H1 (cell line): ENCODE data around the gene GRK3.

Source experiments
- CEBPB ChIP-seq: IDR thresholded peaks from 2 replicates; pipeline ENCODE4 v1.6.1; 2012; ENCODE audit warnings: low read depth, low read length
- CTCF ChIP-seq, 3 experiments: IDR thresholded peaks; 1 replicate in 2 of 3; 2 replicates in 1 of 3; pipeline versions ENCODE4 v1.5.1 to v1.6.1; 2011; ENCODE audit warnings: low read length in 3 of 3, mild to moderate bottlenecking in 3 of 3, inconsistent platforms in 2 of 3, low read depth in 1 of 3, moderate library complexity in 1 of 3; ENCODE audit not compliant: insufficient read depth in 1 of 3; ENCODE audit errors: control extremely low read depth in 1 of 3
- EP300 ChIP-seq, 2 experiments: IDR thresholded peaks; 1 replicate in 1 of 2; 2 replicates in 1 of 2; pipeline ENCODE4 v1.6.1; 2011 to 2012; ENCODE audit warnings: low read depth in 2 of 2, low read length in 2 of 2, mild to moderate bottlenecking in 2 of 2, borderline replicate concordance in 1 of 2, inconsistent platforms in 1 of 2, moderate library complexity in 1 of 2
- GTF2F1 ChIP-seq: IDR thresholded peaks from 2 replicates; pipeline ENCODE4 v1.6.1; 2012; ENCODE audit warnings: low read depth, low read length, improper control_type of control experiment, borderline replicate concordance
- HDAC2 ChIP-seq, 2 experiments: fragments of 300-600 bp in 1 of 2; sonication (generic) in 1 of 2; IDR thresholded peaks; 2 replicates each; pipeline ENCODE4 v1.6.1; 2011 to 2012; ENCODE audit warnings: low read depth in 2 of 2, low read length in 2 of 2, mild to moderate bottlenecking in 2 of 2, moderate library complexity in 2 of 2, borderline replicate concordance in 1 of 2, inconsistent platforms in 1 of 2
- HDAC6 ChIP-seq: IDR thresholded peaks from one replicate; pipeline ENCODE4 v1.7.1; 2012; ENCODE audit warnings: low read depth, mild to moderate bottlenecking, inconsistent platforms, low read length, moderate library complexity
- JUN ChIP-seq: IDR thresholded peaks from 2 replicates; pipeline ENCODE4 v1.6.1; 2011; ENCODE audit warnings: low read depth, mild to moderate bottlenecking, improper control_type of control experiment, low read length
- POLR2A ChIP-seq, 2 experiments: IDR thresholded peaks; 1 replicate in 1 of 2; 2 replicates in 1 of 2; pipeline ENCODE4 v1.6.1; 2011; ENCODE audit warnings: low read depth in 2 of 2, low read length in 2 of 2, mild to moderate bottlenecking in 2 of 2; ENCODE audit errors: control extremely low read depth in 1 of 2
- POLR2AphosphoS5 ChIP-seq: IDR thresholded peaks from 2 replicates; pipeline ENCODE4 v1.6.1; 2011; ENCODE audit warnings: low read depth, low read length
- RAD21 ChIP-seq, 2 experiments: IDR thresholded peaks in 1 of 2; conservative IDR thresholded peaks in 1 of 2; 2 replicates each; pipeline ENCODE4 v1.6.1; 2011; ENCODE audit warnings: low read depth in 2 of 2, low read length in 2 of 2, improper control_type of control experiment in 1 of 2, inconsistent platforms in 1 of 2, mild to moderate bottlenecking in 1 of 2, moderate library complexity in 1 of 2
- RBBP5 ChIP-seq: IDR thresholded peaks from 2 replicates; pipeline ENCODE4 v1.7.1; 2012; ENCODE audit warnings: low read depth, mild to moderate bottlenecking, inconsistent platforms, low read length, moderate library complexity, borderline replicate concordance
- SP2 ChIP-seq: IDR thresholded peaks from 2 replicates; pipeline ENCODE4 v1.6.1; 2012; ENCODE audit warnings: mild to moderate bottlenecking, low read length, inconsistent platforms
- TAF1 ChIP-seq: IDR thresholded peaks from 2 replicates; pipeline ENCODE4 v1.6.1; 2011; ENCODE audit warnings: mild to moderate bottlenecking, low read depth, low read length
- YY1 ChIP-seq: IDR thresholded peaks from 2 replicates; pipeline ENCODE4 v1.6.1; 2011; ENCODE audit warnings: low read depth, mild to moderate bottlenecking, low read length

GRCh38 chr22:25546751-25547150 lies 17.7 kb upstream of the GRK3 start:
- TF ChIP-seq YY1 = no peak
- TF ChIP-seq POLR2AphosphoS5 = no peak
- no peak for TF ChIP-seq EP300 (IDR thresholded peaks at IDR 0.05; ENCODE audit: borderline replicate concordance in 1 of 2, low read depth in 2 of 2, low read length in 2 of 2)
- TF ChIP-seq TAF1 = no peak
- TF ChIP-seq CTCF (IDR thresholded peaks at IDR 0.05; ENCODE audit: control extremely low read depth in 1 of 3, insufficient read depth in 1 of 3, low read depth in 1 of 3, low read length in 3 of 3) = no peak
- no peak for TF ChIP-seq GTF2F1
- TF ChIP-seq POLR2A (IDR thresholded peaks at IDR 0.05; ENCODE audit: control extremely low read depth in 1 of 2, low read depth in 2 of 2, low read length in 2 of 2) = no peak
- TF ChIP-seq RBBP5 = no peak
- TF ChIP-seq CEBPB = no peak
- no peak for TF ChIP-seq RAD21 (IDR thresholded peaks at IDR 0.05 in 1 of 2, conservative IDR thresholded peaks at IDR 0.05 in 1 of 2; ENCODE audit: low read depth in 2 of 2, low read length in 2 of 2)
- no peak for TF ChIP-seq SP2
- no peak for TF ChIP-seq JUN
- no peak for TF ChIP-seq HDAC2 (IDR thresholded peaks at IDR 0.05; ENCODE audit: borderline replicate concordance in 1 of 2, low read depth in 2 of 2, low read length in 2 of 2)
- TF ChIP-seq HDAC6 = no peak
